Sigmoid colon (tissue), 4 donors: Measurements from ENCODE around the gene NPL.

Experiments used
- EP300 ChIP-seq, 4 donors: sonication (generic); formaldehyde crosslinking; IDR thresholded peaks; one replicate each; pipeline ENCODE4 v1.6.1; 2017; ENCODE audit warnings: antibody characterized with exemption in 4 of 4
- POLR2A ChIP-seq, 2 donors: fragments of 450-650 bp; IDR thresholded peaks; one replicate each; pipeline ENCODE4 v1.6.1; 2016; ENCODE audit warnings: antibody characterized with exemption in 2 of 2, mild to moderate bottlenecking in 2 of 2, moderate library complexity in 2 of 2
- POLR2AphosphoS5 ChIP-seq, 4 donors: sonication (generic); formaldehyde crosslinking; IDR thresholded peaks; one replicate each; pipeline ENCODE4 v1.6.1; 2017; ENCODE audit warnings: antibody characterized with exemption in 4 of 4
- TF ChIP-seq, protein P1 (sequence below), 4 experiments: fragments of 450-650 bp in 3 of 4; fragments of 200-600 bp in 1 of 4; IDR thresholded peaks; one replicate each; pipeline ENCODE4 v1.5.1; 2016 to 2019; ENCODE audit warnings: antibody characterized with exemption in 4 of 4, mild to moderate bottlenecking in 3 of 4, moderate library complexity in 2 of 4

DNA sequence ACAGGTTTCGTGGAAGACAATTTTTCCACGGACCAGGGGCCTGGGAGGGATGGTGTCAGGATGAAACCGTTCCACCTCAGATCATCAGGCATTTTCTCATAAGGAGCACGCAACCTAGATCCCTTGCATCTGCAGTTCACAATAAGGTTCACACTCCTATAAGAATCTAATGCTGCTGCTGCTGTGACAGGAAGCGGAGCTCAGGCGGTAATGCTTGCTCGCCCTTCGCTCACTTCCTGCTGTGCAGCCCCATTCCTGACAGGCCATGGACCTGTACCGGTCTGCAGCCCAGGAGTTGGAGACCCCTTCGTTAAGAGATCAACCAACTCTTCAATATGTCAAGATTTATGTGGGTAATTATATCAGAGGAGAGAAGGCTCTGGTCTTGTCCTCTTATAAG, 46.2 kb downstream of the NPL start:
- TF ChIP-seq, protein P1, sequence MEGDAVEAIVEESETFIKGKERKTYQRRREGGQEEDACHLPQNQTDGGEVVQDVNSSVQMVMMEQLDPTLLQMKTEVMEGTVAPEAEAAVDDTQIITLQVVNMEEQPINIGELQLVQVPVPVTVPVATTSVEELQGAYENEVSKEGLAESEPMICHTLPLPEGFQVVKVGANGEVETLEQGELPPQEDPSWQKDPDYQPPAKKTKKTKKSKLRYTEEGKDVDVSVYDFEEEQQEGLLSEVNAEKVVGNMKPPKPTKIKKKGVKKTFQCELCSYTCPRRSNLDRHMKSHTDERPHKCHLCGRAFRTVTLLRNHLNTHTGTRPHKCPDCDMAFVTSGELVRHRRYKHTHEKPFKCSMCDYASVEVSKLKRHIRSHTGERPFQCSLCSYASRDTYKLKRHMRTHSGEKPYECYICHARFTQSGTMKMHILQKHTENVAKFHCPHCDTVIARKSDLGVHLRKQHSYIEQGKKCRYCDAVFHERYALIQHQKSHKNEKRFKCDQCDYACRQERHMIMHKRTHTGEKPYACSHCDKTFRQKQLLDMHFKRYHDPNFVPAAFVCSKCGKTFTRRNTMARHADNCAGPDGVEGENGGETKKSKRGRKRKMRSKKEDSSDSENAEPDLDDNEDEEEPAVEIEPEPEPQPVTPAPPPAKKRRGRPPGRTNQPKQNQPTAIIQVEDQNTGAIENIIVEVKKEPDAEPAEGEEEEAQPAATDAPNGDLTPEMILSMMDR (IDR thresholded peaks at IDR 0.05) = no peak
- TF ChIP-seq EP300 (IDR thresholded peaks at IDR 0.05) = no peak
- no peak for TF ChIP-seq POLR2A (IDR thresholded peaks at IDR 0.05)
- no peak for TF ChIP-seq POLR2AphosphoS5 (IDR thresholded peaks at IDR 0.05)
